HUES6 (cell line): ENCODE measurements around the gene HSPA4L.

Experiments
- H3K27ac ChIP-seq: 2 replicates; pipeline ENCODE4 v1.7.0; 2013; ENCODE audit warnings: low read depth, mild to moderate bottlenecking, low read length, inconsistent platforms
- H3K27me3 ChIP-seq: 2 replicates; pipeline ENCODE4 v1.6.1; 2013; ENCODE audit warnings: low read length; ENCODE audit not compliant: control insufficient read depth, insufficient read depth
- H3K36me3 ChIP-seq: 2 replicates; pipeline ENCODE4 v1.6.1; 2013; ENCODE audit warnings: low read length; ENCODE audit not compliant: control insufficient read depth, insufficient read depth
- H3K4me1 ChIP-seq: 2 replicates; pipeline ENCODE4 v1.6.1; 2013; ENCODE audit warnings: low read length; ENCODE audit not compliant: control insufficient read depth, insufficient read depth
- H3K4me3 ChIP-seq: 2 replicates; pipeline ENCODE4 v1.5.1; 2013; ENCODE audit warnings: low read depth, low read length
- H3K9ac ChIP-seq: one replicate; pipeline ENCODE4 v1.6.1; 2013; ENCODE audit warnings: mild to moderate bottlenecking, low read length
- H3K9me3 ChIP-seq: 2 replicates; pipeline ENCODE4 v1.6.1; 2013; ENCODE audit warnings: low read depth, low read length; ENCODE audit not compliant: control insufficient read depth, insufficient read depth

Gene HSPA4L

GRCh38 chr4:127870281-127870680 is 88.2 kb downstream of the HSPA4L start:
- Histone ChIP-seq H3K9me3 (no peaks in the 10 kb centered on the region), H3K4me3 (no peak overlapping the region), H3K27ac (no peak overlapping the region), H3K27me3 (no peaks in the 10 kb centered on the region), H3K4me1 (no peaks in the 10 kb centered on the region; the same call in 1 of the 2 replicates), H3K9ac (no peak overlapping the region), H3K36me3 (no peaks in the 10 kb centered on the region)

- Histone ChIP-seq H3K27ac (no peak overlapping the region), H3K9me3 (no peaks in the 10 kb centered on the region), H3K27me3 (no peaks in the 10 kb centered on the region), H3K9ac (no peak overlapping the region), H3K4me3 (no peak overlapping the region), H3K36me3 (no peaks in the 10 kb centered on the region), H3K4me1 (no peaks in the 10 kb centered on the region; the same call in 1 of the 2 replicates)
Measured at GRCh38 chr4:127870688-127871087, 88.6 kb downstream of the HSPA4L start.

GRCh38 chr4:127875791-127876190 is 93.7 kb downstream of the HSPA4L start:
- Histone ChIP-seq H3K9me3 (no peaks in the 10 kb centered on the region), H3K4me3 (no peak overlapping the region), H3K27ac (no peak overlapping the region)

GRCh38 chr4:127880763-127881562 is 98.8 kb downstream of the HSPA4L start, which contains the start of gene PLK4:
TSS of gene PLK4 (plus strand) at chr4:127880893. CDS start at chr4:127881135, 242 bp downstream.
- Histone ChIP-seq H3K27me3 (no peaks in the 10 kb centered on the region), H3K9me3 (no peaks in the 10 kb centered on the region), H3K27ac (peak within 1 kb of the TSS; percentile 99), H3K4me3 (peak within 1 kb of the TSS; percentile 88), H3K9ac (peak within 1 kb of the TSS; percentile 97), H3K36me3 (peaks cover 33% of the 10 kb centered on the region), H3K4me1 (peaks cover 4% of the 10 kb centered on the region; the same call in 1 of the 2 replicates)

More at GRCh38 chr4:127875791-127876190, 93.7 kb downstream of the HSPA4L start:
- Histone ChIP-seq H3K4me1 (no peaks in the 10 kb centered on the region; the same call in 1 of the 2 replicates), H3K27me3 (no peaks in the 10 kb centered on the region), H3K9ac (no peak overlapping the region), H3K36me3 (no peaks in the 10 kb centered on the region)

- peak overlapping the region; percentile 88 for H3K4me3 ChIP-seq
- peak overlapping the region; percentile 97 for H3K9ac ChIP-seq
- H3K36me3 ChIP-seq: peaks cover 39% of the 10 kb centered on the region
- H3K27ac ChIP-seq: no peak overlapping the region
- H3K9me3 ChIP-seq: no peaks in the 10 kb centered on the region
- peaks cover 4% of the 10 kb centered on the region; the same call in 1 of the 2 replicates for H3K4me1 ChIP-seq
- H3K27me3 ChIP-seq: no peaks in the 10 kb centered on the region
Measured at GRCh38 chr4:127881563-127881864, 99.4 kb downstream of the HSPA4L start.

GRCh38 chr4:127888559-127888958 is 106.4 kb downstream of the HSPA4L start:
- Histone ChIP-seq H3K27me3 (no peaks in the 10 kb centered on the region), H3K27ac (no peak overlapping the region), H3K4me1 (no peaks in the 10 kb centered on the region), H3K4me3 (no peak overlapping the region), H3K9me3 (no peaks in the 10 kb centered on the region), H3K36me3 (peaks cover 96% of the 10 kb centered on the region), H3K9ac (no peak overlapping the region)

- no peaks in the 10 kb centered on the region for H3K9me3 ChIP-seq
- no peak overlapping the region for H3K27ac ChIP-seq
- no peaks in the 10 kb centered on the region for H3K4me1 ChIP-seq
- H3K9ac ChIP-seq: no peak overlapping the region
- H3K4me3 ChIP-seq: no peak overlapping the region
- no peaks in the 10 kb centered on the region for H3K27me3 ChIP-seq
- peaks cover 95% of the 10 kb centered on the region for H3K36me3 ChIP-seq
Measured at GRCh38 chr4:127889903-127890302, 107.8 kb downstream of the HSPA4L start.
